ENCODE results near the gene RAVER1. TPM values are rescaled to one million over a fixed set of nuclear protein-coding genes. Genes with fewer than 3 reads are reported as not detected.

RAVER1 gene
- total RNA-seq, 1 experiment from 2014 or later = 87.7 TPM

DNA sequence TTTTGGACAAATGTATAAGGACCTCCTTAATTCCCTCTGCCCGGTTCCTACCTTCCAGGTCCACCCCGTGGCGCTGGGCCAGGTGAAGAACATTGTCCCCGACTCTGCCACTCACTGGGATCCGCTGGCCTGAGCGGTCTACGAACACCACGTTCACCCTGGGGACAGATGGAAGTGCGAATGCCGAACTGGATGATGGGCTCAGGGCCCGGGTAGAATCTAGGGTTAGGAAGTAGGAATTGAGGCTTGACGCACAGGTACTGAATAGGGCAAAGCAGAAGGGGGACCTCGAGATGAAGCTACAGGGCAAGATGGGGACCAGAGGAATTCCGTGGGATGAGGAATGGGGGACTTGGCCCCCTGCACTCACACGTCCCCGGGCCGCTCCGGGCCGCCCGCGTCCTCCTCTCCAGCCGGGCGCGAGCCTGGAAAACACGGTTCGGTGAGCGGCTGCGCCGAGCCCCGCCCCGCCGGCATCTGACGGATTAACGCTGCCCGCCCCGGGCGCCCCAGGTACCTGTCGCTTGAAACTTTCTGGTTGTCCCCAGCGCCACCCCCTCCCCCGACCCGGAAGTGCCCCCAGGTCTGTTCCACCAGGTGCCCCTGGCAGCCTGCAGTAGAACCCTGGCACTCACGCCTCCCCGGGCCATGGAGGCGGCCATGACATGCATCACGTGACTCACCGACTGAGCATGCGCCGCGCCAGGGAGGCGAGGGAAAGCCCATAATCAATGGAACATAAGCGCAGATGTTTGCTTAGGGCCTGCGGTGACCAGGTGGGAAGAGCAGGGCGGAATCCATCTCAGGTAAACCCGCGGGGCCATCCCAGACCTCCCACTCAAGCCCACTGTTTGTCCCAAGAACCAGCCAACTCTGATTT is 17.8 kb downstream of the RAVER1 start, which contains the start of gene FDX2:
Gene FDX2, minus strand, starts transcription at position 681 of the 880 bp plus-strand sequence. Its CDS starts 19 bp downstream, at position 662.
- H3K36me3 ChIP-seq (ENCODE audit: insufficient read depth, low read length, poor library complexity, severe bottlenecking) = peaks cover 37% of the 10 kb centered on the region
- no peaks in the 10 kb centered on the region for H3K27me3 ChIP-seq (replicated peaks; ENCODE audit: insufficient read depth, low read depth, low read length, poor library complexity)
- no peaks in the 10 kb centered on the region for H3K9me3 ChIP-seq (ENCODE audit: low read depth, low read length, poor library complexity, severe bottlenecking)
- ChIA-PET POLR2A (ENCODE audit: low non-redundant PET) (interaction anchor here (0.8 kb wide), 1 partner anchor 27 kb away, joined by 3 read pairs; no protein-coding TSS in a partner anchor), CTCF (interaction anchor here (0.7 kb wide), 1 partner anchor 56 kb away, joined by 4 read pairs; no protein-coding TSS in a partner anchor)
- peaks cover 5% of the 10 kb centered on the region for H3K4me1 ChIP-seq (ENCODE audit: insufficient read depth, low read length, poor library complexity, severe bottlenecking)
- peak; percentile 90 for DNase-seq (ENCODE audit: low spot score)
- H3K4me3 ChIP-seq (ENCODE audit: low read depth, low read length, poor library complexity, severe bottlenecking) = peak within 1 kb of the TSS; percentile 75
- TF ChIP-seq, protein P1, sequence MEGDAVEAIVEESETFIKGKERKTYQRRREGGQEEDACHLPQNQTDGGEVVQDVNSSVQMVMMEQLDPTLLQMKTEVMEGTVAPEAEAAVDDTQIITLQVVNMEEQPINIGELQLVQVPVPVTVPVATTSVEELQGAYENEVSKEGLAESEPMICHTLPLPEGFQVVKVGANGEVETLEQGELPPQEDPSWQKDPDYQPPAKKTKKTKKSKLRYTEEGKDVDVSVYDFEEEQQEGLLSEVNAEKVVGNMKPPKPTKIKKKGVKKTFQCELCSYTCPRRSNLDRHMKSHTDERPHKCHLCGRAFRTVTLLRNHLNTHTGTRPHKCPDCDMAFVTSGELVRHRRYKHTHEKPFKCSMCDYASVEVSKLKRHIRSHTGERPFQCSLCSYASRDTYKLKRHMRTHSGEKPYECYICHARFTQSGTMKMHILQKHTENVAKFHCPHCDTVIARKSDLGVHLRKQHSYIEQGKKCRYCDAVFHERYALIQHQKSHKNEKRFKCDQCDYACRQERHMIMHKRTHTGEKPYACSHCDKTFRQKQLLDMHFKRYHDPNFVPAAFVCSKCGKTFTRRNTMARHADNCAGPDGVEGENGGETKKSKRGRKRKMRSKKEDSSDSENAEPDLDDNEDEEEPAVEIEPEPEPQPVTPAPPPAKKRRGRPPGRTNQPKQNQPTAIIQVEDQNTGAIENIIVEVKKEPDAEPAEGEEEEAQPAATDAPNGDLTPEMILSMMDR (conservative IDR thresholded peaks at IDR 0.05; ENCODE audit: low read depth, low read length) = no peak
- no peak for TF ChIP-seq EZH2 (IDR thresholded peaks at IDR 0.05; ENCODE audit: borderline replicate concordance, low read depth, low read length, poor library complexity, severe bottlenecking)
- BruUV-seq (replicated peaks) = no TSS peak
- intact Hi-C loops (cut with micrococcal nuclease; ENCODE audit: unreplicated experiment) = no loop called here
- peak within 1 kb of the TSS; percentile 68 for H3K27ac ChIP-seq (ENCODE audit: low read depth, low read length, poor library complexity, severe bottlenecking)

DNA sequence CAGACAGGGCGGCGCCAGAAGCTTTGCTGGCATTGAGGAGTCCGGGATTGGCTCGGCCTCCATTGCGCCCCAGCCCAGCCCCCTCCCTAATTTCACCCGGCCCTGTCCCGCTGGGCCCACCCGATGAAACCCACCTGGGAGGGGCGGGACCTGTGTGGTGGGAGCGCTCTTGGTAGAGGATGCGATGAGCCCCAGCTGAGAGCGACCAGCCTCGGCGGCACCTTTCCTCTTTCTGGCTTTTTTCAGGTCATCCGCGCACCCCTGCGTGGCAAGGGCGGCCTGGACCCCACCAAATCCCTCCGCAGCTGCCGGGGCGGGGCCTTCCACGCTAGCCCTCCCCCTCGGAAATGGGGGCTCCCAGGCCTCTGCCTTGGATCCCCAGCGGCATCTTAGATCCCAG is 23.9 kb downstream of the RAVER1 start, which contains the start of gene ZGLP1:
Gene ZGLP1, minus strand, starts transcription at position 393 of the 400 bp plus-strand sequence.
- H3K27me3 ChIP-seq (replicated peaks; ENCODE audit: insufficient read depth, low read depth, low read length, poor library complexity) = no peaks in the 10 kb centered on the region
- H3K36me3 ChIP-seq (ENCODE audit: insufficient read depth, low read length, poor library complexity, severe bottlenecking) = no peaks in the 10 kb centered on the region
- no peaks in the 10 kb centered on the region for H3K9me3 ChIP-seq (ENCODE audit: low read depth, low read length, poor library complexity, severe bottlenecking)
- TF ChIP-seq, protein P1 (conservative IDR thresholded peaks at IDR 0.05; ENCODE audit: low read depth, low read length) = no peak
- no peak for TF ChIP-seq EZH2 (IDR thresholded peaks at IDR 0.05; ENCODE audit: borderline replicate concordance, low read depth, low read length, poor library complexity, severe bottlenecking)
- intact Hi-C loops (cut with micrococcal nuclease; ENCODE audit: unreplicated experiment) = no loop called here
- no peak within 1 kb of the TSS for H3K4me3 ChIP-seq (ENCODE audit: low read depth, low read length, poor library complexity, severe bottlenecking)
- ChIA-PET CTCF (no interaction called here), POLR2A (ENCODE audit: low non-redundant PET) (no interaction called here)
- peaks cover 6% of the 10 kb centered on the region for H3K4me1 ChIP-seq (ENCODE audit: insufficient read depth, low read length, poor library complexity, severe bottlenecking)
- no TSS peak for BruUV-seq (replicated peaks)
- DNase-seq (ENCODE audit: low spot score) = no peak
- H3K27ac ChIP-seq (ENCODE audit: low read depth, low read length, poor library complexity, severe bottlenecking) = no peak within 1 kb of the TSS

DNA sequence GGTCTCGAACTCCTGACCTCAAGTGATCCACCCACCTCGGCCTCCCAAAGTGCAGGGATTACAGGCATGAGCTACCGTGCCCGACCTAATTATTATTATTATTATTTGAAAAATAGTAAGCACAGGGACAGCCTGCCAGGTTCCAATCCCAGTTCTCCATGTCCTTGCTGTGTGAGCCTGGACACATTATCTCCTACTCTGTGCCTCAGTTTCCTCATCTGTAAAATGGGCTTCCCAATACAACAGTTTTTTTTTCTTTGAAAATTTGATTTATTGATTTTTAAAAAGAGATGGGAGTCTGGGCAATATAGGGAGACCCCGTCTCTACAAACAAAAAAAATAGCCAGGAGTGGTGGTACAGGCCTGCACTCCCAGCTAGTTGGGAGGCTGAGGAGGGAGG is 27.0 kb downstream of the RAVER1 start:
- Histone ChIP-seq H3K9me3 (ENCODE audit: low read depth, low read length, poor library complexity, severe bottlenecking) (no peaks in the 10 kb centered on the region), H3K4me1 (ENCODE audit: insufficient read depth, low read length, poor library complexity, severe bottlenecking) (peaks cover 6% of the 10 kb centered on the region), H3K27me3 (replicated peaks; ENCODE audit: insufficient read depth, low read depth, low read length, poor library complexity) (no peaks in the 10 kb centered on the region), H3K4me3 (ENCODE audit: low read depth, low read length, poor library complexity, severe bottlenecking) (no peak overlapping the region), H3K27ac (ENCODE audit: low read depth, low read length, poor library complexity, severe bottlenecking) (no peak overlapping the region), H3K36me3 (ENCODE audit: insufficient read depth, low read length, poor library complexity, severe bottlenecking) (no peaks in the 10 kb centered on the region)
- POLR2A ChIA-PET (ENCODE audit: low non-redundant PET) = interaction anchor here (0.6 kb wide), 1 partner anchor 17 kb away, joined by 3 read pairs; no protein-coding TSS in a partner anchor
- no TSS peak for BruUV-seq (replicated peaks)
- DNase-seq (ENCODE audit: low spot score) = no peak
- intact Hi-C loops (cut with micrococcal nuclease; ENCODE audit: unreplicated experiment) = no loop called here
- CTCF ChIA-PET = no interaction called here
- no peak for TF ChIP-seq EZH2 (IDR thresholded peaks at IDR 0.05; ENCODE audit: borderline replicate concordance, low read depth, low read length, poor library complexity, severe bottlenecking)
- TF ChIP-seq, protein P1 (conservative IDR thresholded peaks at IDR 0.05; ENCODE audit: low read depth, low read length) = no peak

All from A673 (cell line).